Memory B cell (primary cell): Measurements from ENCODE around the gene SUN1.

Experiments used
- ATAC-seq: fragments of 150-1000 bp; cut with Tn5 transposase; 2 replicates; pipeline ENCODE4 v1.10.0; 2021; ENCODE audit warnings: low read depth, mild to moderate bottlenecking, moderate library complexity
- DNase-seq, 2 donors: peaks; one replicate each; pipeline ENCODE4 v3.0.0; 2022; ENCODE audit warnings: low spot score in 2 of 2
- H3K27ac Mint-ChIP-seq: one replicate; pipeline ENCODE4 v1.8.0; 2022; ENCODE audit warnings: mild to moderate bottlenecking, moderate library complexity, mixed read lengths
- H3K27me3 Mint-ChIP-seq: one replicate; pipeline ENCODE4 v1.8.0; 2022; ENCODE audit warnings: mixed read lengths
- H3K36me3 Mint-ChIP-seq: one replicate; pipeline ENCODE4 v1.8.0; 2022; ENCODE audit warnings: mild to moderate bottlenecking, mixed read lengths
- H3K4me1 Mint-ChIP-seq: one replicate; pipeline ENCODE4 v1.8.0; 2022; ENCODE audit warnings: mixed read lengths
- H3K4me3 Mint-ChIP-seq: one replicate; pipeline ENCODE4 v1.8.0; 2022; ENCODE audit warnings: mild to moderate bottlenecking, moderate library complexity, mixed read lengths
- H3K9me3 Mint-ChIP-seq: one replicate; pipeline ENCODE4 v1.8.0; 2022; ENCODE audit warnings: mixed read lengths

SUN1 gene

GRCh38 chr7:894927-895450, 62.7 kb downstream of the SUN1 start:
- Mint-ChIP-seq H3K4me3 (no peak overlapping the region), H3K36me3 (peaks cover 25% of the 10 kb centered on the region), H3K9me3 (no peaks in the 10 kb centered on the region), H3K27ac (no peak overlapping the region), H3K4me1 (peaks cover 8% of the 10 kb centered on the region), H3K27me3 (no peaks in the 10 kb centered on the region)
- no peak for ATAC-seq
- DNase-seq, result no peak

DNA sequence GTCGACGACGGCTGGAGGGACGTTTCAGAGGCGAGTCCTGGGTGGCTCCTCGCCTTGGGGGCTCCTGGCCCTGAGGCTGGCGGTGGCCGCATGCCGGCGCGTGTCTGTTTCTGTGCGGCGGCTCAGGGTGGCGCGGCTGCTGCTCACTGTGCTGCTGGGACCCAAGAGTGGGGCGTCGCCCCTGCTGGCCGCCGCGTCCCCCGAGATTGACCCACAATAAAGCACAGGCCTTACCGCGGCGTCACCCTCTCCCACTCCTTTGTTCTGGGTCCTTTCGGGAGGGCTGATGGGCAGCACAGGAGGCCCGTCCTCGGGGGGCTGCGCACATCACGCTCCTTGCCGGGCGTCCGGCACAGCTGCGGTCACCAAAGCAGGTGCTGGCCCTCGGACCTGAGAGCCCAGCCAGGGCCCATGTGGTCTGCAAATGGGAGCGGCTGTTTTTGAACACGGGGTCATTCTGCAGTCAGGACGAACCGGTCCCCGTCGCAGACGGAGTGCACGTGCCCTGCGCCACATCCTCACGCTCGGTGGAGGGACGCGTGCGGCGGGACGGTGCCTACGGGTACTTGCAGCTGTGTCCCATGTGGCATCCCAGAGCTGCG, 63.3 kb downstream of the SUN1 start:
- no peaks in the 10 kb centered on the region for H3K9me3 Mint-ChIP-seq
- H3K36me3 Mint-ChIP-seq, result peaks cover 25% of the 10 kb centered on the region
- ATAC-seq, result no peak
- no peak overlapping the region for H3K4me3 Mint-ChIP-seq
- H3K27me3 Mint-ChIP-seq, result no peaks in the 10 kb centered on the region
- peaks cover 8% of the 10 kb centered on the region for H3K4me1 Mint-ChIP-seq
- no peak for DNase-seq
- no peak overlapping the region for H3K27ac Mint-ChIP-seq

DNA sequence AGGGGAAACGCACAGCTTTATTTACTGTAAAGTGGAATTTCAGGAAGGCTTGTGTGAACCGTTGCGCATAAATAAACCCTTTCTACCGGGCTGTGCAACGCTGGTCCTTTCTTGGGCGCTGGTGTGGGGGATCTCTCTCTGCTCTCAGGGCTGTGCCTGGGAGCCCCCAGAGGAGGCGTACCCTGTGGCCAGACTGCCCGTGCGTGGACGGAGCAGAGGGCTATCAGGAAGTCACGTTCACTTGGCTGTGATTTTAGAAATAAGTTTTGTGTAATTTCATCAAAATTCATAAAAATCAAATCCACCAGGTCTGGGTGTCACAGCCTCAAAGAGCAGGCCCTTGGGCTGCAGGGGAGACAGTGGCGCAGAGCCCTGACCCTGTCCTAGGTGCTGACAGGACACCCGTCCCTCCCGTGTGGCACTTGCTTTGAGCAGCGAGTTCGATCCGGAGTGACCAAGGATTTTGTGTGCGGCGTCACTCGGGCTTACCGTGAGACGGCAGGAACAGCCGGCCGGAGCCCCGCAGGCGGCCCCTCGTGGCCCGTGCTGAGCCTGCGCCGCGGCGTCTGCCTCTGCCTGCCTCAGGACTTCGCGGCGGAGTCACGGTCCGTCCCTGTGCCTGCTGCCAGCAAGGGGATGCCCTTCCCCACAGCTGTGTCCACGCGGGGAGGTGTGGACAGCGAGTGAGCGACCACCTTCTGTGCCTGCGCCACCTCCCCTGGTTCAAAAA, 64.2 kb downstream of the SUN1 start:
- DNase-seq, result no peak
- peaks cover 8% of the 10 kb centered on the region for H3K4me1 Mint-ChIP-seq
- peaks cover 25% of the 10 kb centered on the region for H3K36me3 Mint-ChIP-seq
- no peaks in the 10 kb centered on the region for H3K27me3 Mint-ChIP-seq
- no peak for ATAC-seq
- H3K4me3 Mint-ChIP-seq, result no peak overlapping the region
- H3K27ac Mint-ChIP-seq, result no peak overlapping the region
- no peaks in the 10 kb centered on the region for H3K9me3 Mint-ChIP-seq

DNA sequence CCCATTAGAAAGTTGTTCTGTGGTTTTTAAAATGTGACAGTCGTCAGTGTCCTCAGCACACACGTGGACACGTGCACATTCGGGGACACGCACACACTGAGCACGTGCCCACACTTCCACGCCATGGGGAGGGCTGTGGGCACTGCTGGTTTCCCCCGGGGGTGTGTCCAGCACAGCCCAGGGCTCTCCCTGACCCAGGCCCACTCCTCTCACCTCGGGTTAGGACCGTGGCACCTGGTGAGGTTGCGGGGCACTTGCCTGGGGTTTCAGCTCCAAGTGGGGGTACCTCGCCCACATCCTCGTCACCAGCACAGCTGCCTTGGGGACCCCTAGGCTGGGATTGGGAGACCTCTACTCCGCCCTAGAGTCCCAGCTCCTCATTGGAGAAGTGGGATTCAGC, 64.8 kb downstream of the SUN1 start:
- Mint-ChIP-seq H3K4me1 (peaks cover 8% of the 10 kb centered on the region), H3K9me3 (no peaks in the 10 kb centered on the region), H3K4me3 (no peak overlapping the region), H3K27ac (no peak overlapping the region), H3K36me3 (peaks cover 25% of the 10 kb centered on the region), H3K27me3 (no peaks in the 10 kb centered on the region)
- DNase-seq (no peak), ATAC-seq (no peak)

DNA sequence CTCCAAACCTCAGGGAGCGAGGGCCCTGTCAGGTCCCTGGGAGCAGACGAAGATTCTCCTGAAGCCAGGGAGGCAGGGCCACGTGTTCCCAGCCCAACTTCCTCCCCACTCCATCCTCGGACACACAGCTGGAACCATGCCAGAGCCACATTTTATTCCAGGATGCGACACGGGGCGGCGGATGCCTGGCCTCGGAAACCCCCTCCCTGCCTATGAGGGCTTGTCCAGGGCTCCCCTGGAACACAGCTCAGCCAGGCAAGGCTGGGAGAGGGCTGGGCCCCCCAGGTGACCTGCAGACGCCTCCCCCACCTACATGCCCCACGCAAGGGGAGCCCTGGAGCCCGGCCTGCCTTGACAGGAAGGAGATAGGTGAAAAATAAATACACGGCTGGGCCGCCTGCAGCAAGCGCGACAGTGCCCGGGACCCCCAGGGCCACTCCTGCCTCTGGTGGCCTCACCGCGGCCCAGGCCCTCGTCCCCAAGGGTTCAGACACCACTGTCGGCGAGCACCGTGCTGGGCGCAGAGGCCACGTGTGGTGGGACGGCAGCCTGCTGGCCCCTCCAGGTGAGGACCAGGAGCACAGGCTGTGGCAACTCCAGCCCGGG, 65.6 kb downstream of the SUN1 start:
- Mint-ChIP-seq H3K9me3 (no peaks in the 10 kb centered on the region), H3K4me3 (no peak overlapping the region)

GRCh38 chr7:898460-898854, 66.2 kb downstream of the SUN1 start:
- Mint-ChIP-seq H3K27ac (no peak overlapping the region), H3K4me1 (no peaks in the 10 kb centered on the region), H3K9me3 (no peaks in the 10 kb centered on the region), H3K36me3 (peaks cover 12% of the 10 kb centered on the region), H3K4me3 (no peak overlapping the region), H3K27me3 (no peaks in the 10 kb centered on the region)
- DNase-seq (no peak), ATAC-seq (no peak)

More for the DNA sequence above, 65.6 kb downstream of the SUN1 start:
- Mint-ChIP-seq H3K4me1 (peaks cover 2% of the 10 kb centered on the region), H3K27ac (no peak overlapping the region), H3K27me3 (no peaks in the 10 kb centered on the region), H3K36me3 (peaks cover 18% of the 10 kb centered on the region)
- ATAC-seq (no peak), DNase-seq (no peak)

- Mint-ChIP-seq H3K9me3 (no peaks in the 10 kb centered on the region), H3K4me1 (no peaks in the 10 kb centered on the region), H3K27me3 (no peaks in the 10 kb centered on the region), H3K27ac (peak overlapping the region; percentile 28), H3K4me3 (no peak overlapping the region), H3K36me3 (peaks cover 11% of the 10 kb centered on the region)
- DNase-seq (no peak), ATAC-seq (no peak)
These were observed 66.8 kb downstream of the SUN1 start for GRCh38 chr7:898855-899681.

DNA sequence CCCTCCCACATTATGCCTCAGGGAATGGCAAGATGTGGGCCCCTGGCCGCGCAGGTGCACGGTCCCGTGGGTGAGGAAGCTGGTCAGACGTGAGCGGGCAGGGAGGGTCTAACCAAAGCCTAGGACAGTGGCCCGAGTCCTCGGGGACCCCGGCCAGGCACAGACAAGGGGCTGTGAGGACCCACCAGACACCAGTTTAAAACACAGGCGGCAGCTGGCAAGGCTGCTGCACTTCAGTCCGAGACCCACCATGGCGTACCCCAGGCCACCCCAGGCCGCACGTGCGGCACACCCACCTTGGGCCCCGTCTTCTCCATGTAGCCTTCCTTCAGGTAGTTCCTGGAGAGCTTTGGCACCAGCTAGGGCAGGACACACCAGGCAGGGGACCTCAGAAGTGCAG, 67.5 kb downstream of the SUN1 start:
- no peak for DNase-seq
- Mint-ChIP-seq H3K27me3 (no peaks in the 10 kb centered on the region), H3K36me3 (peaks cover 9% of the 10 kb centered on the region), H3K9me3 (no peaks in the 10 kb centered on the region), H3K4me1 (no peaks in the 10 kb centered on the region), H3K4me3 (no peak overlapping the region), H3K27ac (peak overlapping the region; percentile 28)
- ATAC-seq, result no peak

DNA sequence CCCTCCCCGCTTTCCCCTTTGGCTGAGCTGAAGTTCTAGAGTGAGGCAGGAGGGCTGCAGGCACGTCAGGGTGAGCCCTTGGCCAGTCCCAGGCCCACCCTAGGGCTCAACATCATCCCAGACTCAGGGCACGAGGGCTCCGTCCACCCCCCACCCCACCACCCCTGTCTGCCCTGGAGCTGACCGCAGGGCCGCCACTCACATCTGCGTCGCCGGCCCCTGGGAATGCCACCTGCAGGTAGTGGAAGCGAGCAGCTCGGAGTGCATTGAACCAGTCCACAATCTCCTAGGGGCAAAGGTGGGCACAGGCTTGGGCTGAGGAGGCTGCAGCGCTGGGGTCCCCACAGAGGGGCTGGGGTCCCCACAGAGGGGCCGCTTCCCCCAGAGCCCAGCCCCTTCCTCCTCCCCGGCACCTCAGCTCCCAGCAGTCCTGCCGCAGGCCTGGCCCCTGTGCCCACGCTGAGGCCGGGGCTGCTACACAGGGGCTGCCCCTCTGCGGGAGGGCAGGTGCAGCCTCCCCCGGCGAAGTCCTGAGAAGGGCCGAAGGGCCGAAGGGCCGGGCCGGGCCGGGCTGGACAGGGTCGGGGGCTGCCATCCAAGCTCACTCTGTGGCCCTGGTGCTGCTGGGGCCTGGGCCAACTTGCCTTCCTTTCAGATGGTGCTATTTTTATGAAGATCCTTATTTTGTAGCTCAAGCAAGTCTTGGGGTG, 68.2 kb downstream of the SUN1 start:
- H3K4me3 Mint-ChIP-seq, result no peak overlapping the region
- H3K36me3 Mint-ChIP-seq, result peaks cover 6% of the 10 kb centered on the region
- no peaks in the 10 kb centered on the region for H3K27me3 Mint-ChIP-seq
- ATAC-seq (no peak), DNase-seq (no peak)
- H3K4me1 Mint-ChIP-seq, result no peaks in the 10 kb centered on the region
- no peaks in the 10 kb centered on the region for H3K9me3 Mint-ChIP-seq
- H3K27ac Mint-ChIP-seq, result no peak overlapping the region

- Mint-ChIP-seq H3K27me3 (no peaks in the 10 kb centered on the region), H3K27ac (no peak overlapping the region), H3K4me1 (no peaks in the 10 kb centered on the region), H3K4me3 (no peak overlapping the region), H3K36me3 (peaks cover 6% of the 10 kb centered on the region), H3K9me3 (no peaks in the 10 kb centered on the region)
- no peak for DNase-seq
- ATAC-seq, result no peak
These were observed 68.7 kb downstream of the SUN1 start for GRCh38 chr7:901041-901387.

GRCh38 chr7:901388-902154, 69.3 kb downstream of the SUN1 start:
- no peaks in the 10 kb centered on the region for H3K4me1 Mint-ChIP-seq
- ATAC-seq (peak; percentile 57), DNase-seq (no peak)
- H3K27ac Mint-ChIP-seq, result no peak overlapping the region
- H3K36me3 Mint-ChIP-seq, result peaks cover 2% of the 10 kb centered on the region
- no peaks in the 10 kb centered on the region for H3K9me3 Mint-ChIP-seq
- H3K4me3 Mint-ChIP-seq, result no peak overlapping the region
- no peaks in the 10 kb centered on the region for H3K27me3 Mint-ChIP-seq

- H3K27ac Mint-ChIP-seq, result no peak overlapping the region
- H3K4me1 Mint-ChIP-seq, result peaks cover 2% of the 10 kb centered on the region
- DNase-seq (no peak), ATAC-seq (no peak)
- no peaks in the 10 kb centered on the region for H3K27me3 Mint-ChIP-seq
- no peaks in the 10 kb centered on the region for H3K36me3 Mint-ChIP-seq
- H3K9me3 Mint-ChIP-seq, result no peaks in the 10 kb centered on the region
- H3K4me3 Mint-ChIP-seq, result no peak overlapping the region
These were observed 70.7 kb downstream of the SUN1 start for GRCh38 chr7:902996-903395.
